Adipose tissue (tissue), 3 donors: Measurements from ENCODE around the gene NEDD4L. TPM values are rescaled to one million over a fixed set of nuclear protein-coding genes. Genes with fewer than 3 reads are reported as not detected.

ENCODE experiments used
- H3K27ac ChIP-seq: one replicate; pipeline ENCODE4 v1.5.1; 2013; ENCODE audit warnings: low read depth, low read length
- WGBS, 3 donors: extraction: QIAGEN DNeasy Blood & Tissue Kit; methylation state at CpG; one replicate each; pipeline ENCODE4 v1.1.7; 2013; 5-methylcytosine and 5-hydroxymethylcytosine counted together
- polyA plus RNA-seq, 3 donors: library from polyadenylated mRNA; stranded (reverse); fragments of 200-250 nt; gene quantifications; one replicate each; pipeline ENCODE4 v1.2.3, GENCODE V29; 2013
- donor health status: healthy with polysubstance abuse.
- donor health status: Bipolar disorder and iron deficiency.
- donor health status: healthy.

Gene NEDD4L
- polyA plus RNA-seq, 3 donors, result 12.7 to 77.3 (median 23.7) TPM

DNA sequence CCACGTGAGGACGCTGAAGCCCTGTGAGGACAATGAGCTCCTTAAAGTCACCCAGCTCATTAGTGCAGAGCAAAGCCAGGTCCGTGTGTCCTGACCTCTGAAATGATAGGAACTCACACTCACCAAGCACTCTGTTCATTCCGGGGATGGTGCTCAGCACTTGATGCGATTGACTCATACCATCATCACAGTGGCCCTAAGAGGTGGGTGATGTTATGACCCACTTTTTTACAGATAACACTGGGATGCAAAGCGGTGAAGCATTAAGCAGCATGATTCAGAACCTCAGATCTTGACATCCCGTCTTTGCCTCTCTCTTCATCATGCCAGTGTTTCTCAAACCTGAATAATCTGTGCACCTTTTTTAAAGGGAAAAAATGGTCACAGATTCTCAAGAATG, 350.0 kb downstream of the NEDD4L start:
- WGBS, 3 donors, result 92 to 94% (median 94%) methylated on average over 7 of the region's 7 CpGs
- no peak overlapping the region for H3K27ac ChIP-seq

GRCh38 chr18:58394602-58395425, 350.8 kb downstream of the NEDD4L start:
- H3K27ac ChIP-seq, result no peak overlapping the region
- WGBS, 3 donors, result 87 to 95% (median 94%) methylated on average over 12 of the region's 12 CpGs

DNA sequence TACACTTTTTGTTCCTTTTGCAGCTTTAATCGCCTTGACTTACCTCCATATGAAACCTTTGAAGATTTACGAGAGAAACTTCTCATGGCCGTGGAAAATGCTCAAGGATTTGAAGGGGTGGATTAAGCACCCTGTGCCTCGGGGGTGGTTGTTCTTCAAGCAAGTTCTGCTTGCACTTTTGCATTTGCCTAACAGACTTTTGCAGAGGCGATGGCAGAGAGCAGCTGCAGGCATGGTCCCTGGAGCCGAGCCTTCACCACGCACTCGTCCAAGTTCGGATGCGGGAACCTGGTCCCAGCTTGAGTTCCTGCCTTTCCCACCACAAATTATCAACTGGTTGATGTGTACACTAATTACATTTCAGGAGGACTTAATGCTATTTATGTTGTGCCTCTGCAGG, 352.1 kb downstream of the NEDD4L start:
- 91 to 94% (median 91%) methylated on average over 10 of the region's 10 CpGs for WGBS, 3 donors

DNA sequence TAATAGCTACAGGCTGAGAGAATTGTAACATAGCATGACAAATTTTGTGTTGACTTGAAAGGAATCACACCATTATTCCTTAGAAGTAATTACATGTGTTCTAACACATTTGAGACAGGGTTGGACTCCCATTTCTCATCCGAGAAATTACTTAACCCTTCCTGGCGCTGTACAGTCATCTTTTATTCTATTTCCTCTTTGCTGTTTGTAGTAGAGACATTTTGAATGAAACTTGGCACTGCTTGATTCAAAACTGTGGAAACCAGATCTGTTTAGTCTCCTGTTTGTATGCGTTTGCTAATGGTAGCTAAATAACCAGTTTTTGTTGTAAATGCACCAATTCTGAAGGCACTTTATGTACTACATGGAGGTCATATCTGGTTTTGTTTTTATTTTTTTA, 352.9 kb downstream of the NEDD4L start:
- WGBS, 3 donors, result 79 to 86% (median 85%) methylated on average over 3 of the region's 3 CpGs

More for the DNA sequence above, 352.1 kb downstream of the NEDD4L start:
- no peak overlapping the region for H3K27ac ChIP-seq

DNA sequence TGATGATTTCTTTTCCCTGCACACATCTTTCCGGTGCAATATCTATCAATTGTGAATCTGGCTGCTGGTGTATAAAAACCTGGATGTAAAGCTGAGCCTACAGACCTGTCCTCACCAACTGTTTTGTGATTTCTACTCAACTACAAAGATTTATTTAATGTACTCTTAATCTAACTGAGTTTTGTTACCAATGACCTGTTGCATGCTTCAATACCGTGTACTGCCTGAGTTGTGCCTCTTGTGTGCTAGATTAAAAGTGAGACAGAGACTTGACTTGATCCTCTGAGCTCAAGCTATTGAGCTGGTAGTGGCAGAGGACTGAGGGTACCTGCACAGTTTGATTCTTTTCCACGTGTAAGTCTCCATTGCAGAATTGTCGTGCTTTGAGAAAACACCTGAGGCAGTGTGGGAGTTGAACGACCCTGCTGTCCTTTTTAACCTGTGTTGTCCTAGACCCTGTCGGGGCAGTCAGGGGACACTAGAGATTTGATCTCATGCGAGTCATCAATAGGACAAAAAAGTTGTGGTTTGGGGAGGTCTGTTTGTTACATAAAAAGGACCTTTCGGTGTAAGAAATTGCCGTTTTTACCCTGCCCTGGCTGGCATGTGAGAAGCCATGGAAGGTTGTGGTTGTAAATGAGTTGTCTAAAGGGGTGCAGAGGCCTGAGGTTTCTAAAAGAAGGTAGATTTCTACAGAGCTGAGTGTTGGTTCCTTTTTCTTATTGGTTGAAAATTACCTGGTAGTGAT, 353.5 kb downstream of the NEDD4L start:
- WGBS, 3 donors, result 88 to 96% (median 93%) methylated on average over 9 of the region's 9 CpGs
- H3K27ac ChIP-seq, result no peak overlapping the region

More for the DNA sequence above, 352.9 kb downstream of the NEDD4L start:
- H3K27ac ChIP-seq, result no peak overlapping the region

DNA sequence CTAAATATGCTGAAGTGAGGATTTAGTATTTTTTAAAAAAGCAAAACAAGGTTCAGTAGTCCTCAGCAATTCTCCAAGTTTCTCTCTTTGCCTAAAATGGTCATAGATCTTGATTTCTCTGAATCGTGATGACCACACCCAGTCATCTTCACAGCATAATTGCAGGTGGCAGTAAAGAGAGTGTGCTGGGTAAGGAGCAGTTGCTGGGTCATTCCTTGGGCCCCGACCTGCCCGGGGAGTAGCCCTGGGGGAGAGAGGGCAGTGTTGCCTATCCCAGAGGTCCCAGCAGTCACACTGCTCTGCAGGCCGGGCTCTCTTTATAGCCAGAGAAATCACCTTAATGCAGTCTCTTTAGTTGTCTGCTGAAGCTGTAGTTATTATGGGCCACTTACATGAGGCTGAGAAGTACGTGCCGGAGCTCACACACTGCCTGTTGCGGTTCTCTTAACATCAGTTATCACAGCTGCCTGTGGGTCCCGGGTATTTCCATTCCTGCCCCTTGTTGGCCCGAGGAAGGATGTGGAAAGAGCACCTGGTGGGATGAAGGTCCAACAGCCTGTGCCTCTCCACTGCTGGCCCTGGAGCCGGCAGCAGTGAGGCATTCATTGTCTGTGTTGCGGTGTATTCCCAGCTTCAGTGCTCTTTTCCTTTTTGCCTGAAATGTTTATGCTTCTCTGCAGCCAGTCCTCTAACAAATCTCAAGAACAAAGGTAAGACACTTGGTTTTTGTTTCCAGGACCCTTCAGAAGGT, 354.8 kb downstream of the NEDD4L start:
- no peak overlapping the region for H3K27ac ChIP-seq
- 83 to 92% (median 84%) methylated on average over 11 of the region's 11 CpGs for WGBS, 3 donors

- 68 to 83% (median 79%) methylated on average over 14 of the region's 14 CpGs for WGBS, 3 donors
- no peak overlapping the region for H3K27ac ChIP-seq
Observed at GRCh38 chr18:58400331-58400870, 356.4 kb downstream of the NEDD4L start.

DNA sequence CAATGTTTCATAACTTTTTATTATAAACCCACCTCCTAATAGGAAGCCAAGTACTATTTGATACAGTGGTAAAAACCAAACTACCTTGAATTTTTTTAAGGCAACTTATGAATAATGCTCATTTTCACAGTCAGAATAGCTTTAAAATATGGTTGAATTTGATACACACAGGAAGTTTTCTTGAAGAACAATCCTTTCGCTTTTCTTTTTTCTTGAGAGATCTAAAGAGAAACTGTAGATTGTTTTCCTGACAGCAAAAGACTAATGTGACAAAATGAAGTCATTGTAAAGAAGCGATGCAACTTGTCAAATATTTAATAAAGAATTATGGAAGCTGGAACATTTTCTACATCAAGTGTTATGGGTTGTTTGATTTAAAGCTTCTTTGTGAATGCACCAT, 357.2 kb downstream of the NEDD4L start:
- WGBS, 3 donors, result 82 to 92% (median 87%) methylated on average over 2 of the region's 2 CpGs
- H3K27ac ChIP-seq, result no peak overlapping the region

DNA sequence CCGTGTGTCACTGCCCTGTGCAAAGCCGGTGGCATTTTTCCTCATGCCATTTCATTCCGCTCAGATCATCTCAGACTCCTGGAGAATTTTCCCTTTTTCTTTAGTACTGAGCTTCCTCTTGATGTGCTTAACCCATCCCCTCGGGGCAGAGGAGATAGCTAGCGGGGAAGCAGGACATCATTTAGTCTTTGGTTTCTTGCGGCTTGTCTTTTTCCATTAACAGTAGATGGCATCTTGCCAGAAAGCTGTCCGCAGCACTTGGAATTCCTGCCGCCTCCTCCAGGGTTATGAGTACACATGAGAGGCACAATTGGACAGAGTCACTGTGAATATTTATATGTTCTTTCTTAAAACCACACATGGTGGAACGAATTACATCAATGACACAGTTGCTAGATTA, 358.2 kb downstream of the NEDD4L start:
- 27 to 58% (median 55%) methylated on average over 9 of the region's 9 CpGs for WGBS, 3 donors
- H3K27ac ChIP-seq, result no peak overlapping the region

GRCh38 chr18:58402951-58403702, 359.1 kb downstream of the NEDD4L start:
- 58 to 75% (median 72%) methylated on average over 13 of the region's 13 CpGs for WGBS, 3 donors
- H3K27ac ChIP-seq, result no peak overlapping the region

- 69 to 96% (median 95%) methylated on average over 21 of the region's 21 CpGs for WGBS, 3 donors
- H3K27ac ChIP-seq, result no peak overlapping the region
Observed at GRCh38 chr18:58403799-58404455, 359.9 kb downstream of the NEDD4L start.

- WGBS, 3 donors, result 84 to 90% (median 89%) methylated on average over 15 to 16 of the region's 16 CpGs
- no peak overlapping the region for H3K27ac ChIP-seq
Observed at GRCh38 chr18:58405107-58405898, 361.3 kb downstream of the NEDD4L start.

DNA sequence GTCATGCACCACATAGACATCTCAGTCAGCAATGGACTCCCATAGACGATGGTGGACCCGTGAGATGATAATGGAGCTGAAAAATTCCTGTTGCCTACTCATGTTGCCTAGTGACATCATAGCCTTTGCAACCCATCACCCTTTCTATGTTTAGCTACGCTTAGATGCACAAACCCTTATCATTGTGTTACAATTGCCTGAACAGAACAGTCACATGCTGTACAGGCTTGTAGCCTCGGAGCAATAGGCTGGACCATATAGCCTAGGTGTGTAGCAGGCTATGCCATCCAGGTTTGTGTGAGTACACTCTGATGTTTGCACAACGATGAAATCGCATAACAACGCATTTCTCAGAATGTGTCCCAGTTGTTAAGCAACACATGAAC, 363.2 kb downstream of the NEDD4L start:
- WGBS, 3 donors, result 53 to 92% (median 84%) methylated on average over 7 of the region's 7 CpGs

GRCh38 chr18:58407649-58408407, 363.8 kb downstream of the NEDD4L start:
- no peak overlapping the region for H3K27ac ChIP-seq
- WGBS, 3 donors, result 44 to 91% (median 88%) methylated on average over 6 of the region's 6 CpGs

More for the DNA sequence above, 363.2 kb downstream of the NEDD4L start:
- no peak overlapping the region for H3K27ac ChIP-seq

DNA sequence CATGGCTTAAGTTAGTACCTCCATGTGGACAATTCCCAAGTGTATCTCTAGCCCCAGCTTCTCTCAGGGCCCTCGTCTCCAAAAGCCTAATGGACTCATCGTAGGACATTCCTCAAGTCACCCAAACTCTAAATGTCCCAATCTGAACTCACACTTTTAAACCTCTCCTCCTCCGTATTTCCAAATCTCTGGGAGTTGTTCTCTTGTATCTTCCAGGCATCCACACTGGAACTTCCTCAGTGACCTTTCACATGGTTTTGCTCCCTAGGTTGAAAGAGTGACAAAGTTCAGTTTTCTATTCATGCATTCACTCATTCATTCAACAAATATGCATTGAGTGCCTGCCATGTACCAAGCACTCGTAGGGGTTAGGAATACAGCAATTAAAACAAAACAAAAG, 364.6 kb downstream of the NEDD4L start:
- H3K27ac ChIP-seq, result no peak overlapping the region
- 84 to 93% (median 88%) methylated on average over 4 of the region's 4 CpGs for WGBS, 3 donors

- 91 to 94% (median 94%) methylated on average over 5 of the region's 5 CpGs for WGBS, 3 donors
- no peak overlapping the region for H3K27ac ChIP-seq
Observed at GRCh38 chr18:58409802-58410445, 365.9 kb downstream of the NEDD4L start.
